Activated T-helper 9 cell treated with anti-CD3 and anti-CD28 coated beads, Interleukin-2, amount 50 U/mL, for 16 hours (primary cell): ENCODE measurements around the gene IL33.
"Not testable (repeated sequence)": the region's sequence is repeated elsewhere in the genome, so short reads cannot be mapped to it uniquely, and the experiment has no call there.

Experiments
- DNase-seq: peaks from one replicate; pipeline ENCODE4 v3.0.0-alpha.2; 2020; ENCODE audit warnings: low read depth

IL33 gene, protein sequence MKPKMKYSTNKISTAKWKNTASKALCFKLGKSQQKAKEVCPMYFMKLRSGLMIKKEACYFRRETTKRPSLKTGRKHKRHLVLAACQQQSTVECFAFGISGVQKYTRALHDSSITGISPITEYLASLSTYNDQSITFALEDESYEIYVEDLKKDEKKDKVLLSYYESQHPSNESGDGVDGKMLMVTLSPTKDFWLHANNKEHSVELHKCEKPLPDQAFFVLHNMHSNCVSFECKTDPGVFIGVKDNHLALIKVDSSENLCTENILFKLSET

DNA sequence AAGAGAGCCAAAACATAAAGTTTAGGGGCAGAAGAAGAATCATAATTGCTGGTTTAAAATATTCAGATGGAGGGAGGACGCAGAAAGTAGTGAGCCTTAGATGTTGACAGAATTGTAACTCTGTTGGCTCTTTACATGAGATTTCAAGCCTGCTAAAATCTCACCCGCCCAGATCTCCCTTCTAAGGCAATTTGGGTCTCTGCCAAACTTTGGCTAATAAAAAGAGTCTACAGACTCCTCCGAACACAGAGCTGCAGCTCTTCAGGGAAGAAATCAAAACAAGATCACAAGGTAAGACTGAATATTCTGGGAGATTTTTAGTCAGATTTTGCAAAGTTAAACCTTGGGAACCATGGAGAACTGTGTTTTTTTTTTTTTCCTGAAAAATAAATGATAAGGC lies at the start of gene IL33:
IL33 (plus strand) TSS at position 246 of the 400 bp plus-strand sequence. CDS start 25,888 bp downstream, outside the sequence.
- no peak for DNase-seq

- DNase-seq: no peak
Observed at GRCh38 chr9:6171667-6172066, 43.9 kb upstream of the IL33 start.

GRCh38 chr9:6173914-6174313 lies 41.7 kb upstream of the IL33 start:
- DNase-seq: no peak

GRCh38 chr9:6182549-6183226 lies 32.9 kb upstream of the IL33 start:
- DNase-seq: not testable (repeated sequence)

DNA sequence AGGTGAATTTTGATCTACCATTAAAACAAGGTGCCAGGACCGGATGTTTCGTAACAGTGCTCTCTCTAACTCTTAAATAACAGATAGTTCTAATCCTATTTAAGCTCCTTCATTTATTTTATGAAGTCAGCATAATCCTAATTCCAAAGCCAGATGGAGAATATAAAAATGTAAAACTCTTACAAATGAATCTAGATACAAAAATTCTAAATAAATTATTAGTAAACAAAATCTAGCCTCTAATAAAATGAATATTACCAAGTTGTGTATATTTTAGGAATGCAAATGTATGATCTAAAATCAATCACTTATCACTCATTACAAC lies 32.4 kb upstream of the IL33 start:
- no peak for DNase-seq

DNA sequence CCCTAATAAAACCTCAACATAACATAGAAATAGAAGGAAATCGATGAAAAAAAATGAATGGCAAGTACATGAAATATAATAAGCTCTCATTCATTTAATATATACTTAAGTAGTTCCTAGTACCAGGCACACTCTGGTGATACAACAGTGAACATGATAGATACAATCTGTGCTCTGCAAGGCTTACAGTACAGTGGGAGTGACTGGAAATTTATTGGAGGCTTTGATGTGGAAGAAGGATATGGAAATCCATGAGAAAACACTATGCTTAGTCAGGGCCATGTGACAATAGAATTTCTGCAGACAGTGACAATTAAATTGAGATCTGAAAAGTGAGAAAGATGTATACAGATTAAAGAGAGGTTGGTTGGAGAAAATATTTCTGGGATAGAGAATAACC lies 32.0 kb upstream of the IL33 start:
- no peak for DNase-seq

DNA sequence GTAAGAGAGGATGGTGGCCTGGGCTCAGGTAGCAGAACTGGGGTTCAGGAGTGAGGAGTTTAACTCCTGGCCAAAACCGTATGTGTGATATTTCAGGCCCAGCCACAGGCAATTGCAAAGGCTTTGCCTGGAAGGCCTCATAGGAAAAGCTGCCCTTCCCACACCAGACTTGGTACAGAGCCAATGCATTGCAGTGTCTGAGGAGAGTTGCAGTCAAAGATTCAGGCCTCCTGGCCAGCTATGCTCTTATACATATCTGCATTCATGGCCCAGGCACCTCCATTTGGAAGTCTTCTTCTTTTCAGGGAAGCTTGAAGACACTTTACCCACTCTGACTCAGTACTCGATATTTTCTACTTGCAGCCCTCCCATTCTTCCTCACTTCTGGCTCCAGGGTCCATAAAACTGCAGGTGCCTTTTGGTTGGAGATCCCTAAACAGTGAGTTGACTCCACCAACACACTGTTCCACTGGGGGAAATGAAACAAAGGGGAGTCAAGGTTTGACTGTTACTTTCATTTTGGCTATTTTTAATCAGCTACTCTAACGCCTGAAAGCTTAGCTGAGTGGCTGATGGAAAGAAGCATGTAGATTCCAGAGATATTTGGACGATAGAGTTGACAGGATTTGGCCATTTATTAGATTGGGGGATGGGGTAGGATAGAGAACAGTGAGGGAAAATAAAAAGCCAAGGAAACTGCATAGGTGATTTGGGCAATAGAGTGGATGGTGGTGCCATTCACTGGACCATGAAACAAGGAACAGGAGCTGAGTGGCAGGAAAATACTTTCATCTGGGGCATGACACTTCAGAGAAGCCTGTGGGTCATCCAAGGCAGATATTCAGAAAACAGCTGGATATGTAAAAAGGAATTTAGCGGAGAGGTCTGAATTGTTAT lies 30.6 kb upstream of the IL33 start:
- no peak for DNase-seq

DNA sequence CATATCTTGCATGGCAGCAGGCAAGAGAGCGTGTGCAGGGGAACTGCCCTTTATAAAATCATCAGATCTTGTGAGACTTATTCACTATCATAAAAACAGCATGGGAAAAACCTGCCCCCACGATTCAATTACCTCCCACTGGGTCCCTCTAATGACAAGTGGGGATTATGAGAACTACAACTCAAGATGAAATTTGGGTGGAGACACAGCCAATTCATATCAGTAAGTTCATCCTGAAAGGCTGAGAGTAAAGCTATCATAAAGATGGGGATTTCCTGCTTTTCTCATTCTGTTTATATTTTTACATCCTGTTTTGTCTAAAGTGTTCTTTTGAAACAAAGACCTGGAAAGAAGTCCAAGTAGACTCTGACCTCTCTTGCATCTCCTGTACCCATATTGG lies 28.9 kb upstream of the IL33 start:
- no peak for DNase-seq

DNA sequence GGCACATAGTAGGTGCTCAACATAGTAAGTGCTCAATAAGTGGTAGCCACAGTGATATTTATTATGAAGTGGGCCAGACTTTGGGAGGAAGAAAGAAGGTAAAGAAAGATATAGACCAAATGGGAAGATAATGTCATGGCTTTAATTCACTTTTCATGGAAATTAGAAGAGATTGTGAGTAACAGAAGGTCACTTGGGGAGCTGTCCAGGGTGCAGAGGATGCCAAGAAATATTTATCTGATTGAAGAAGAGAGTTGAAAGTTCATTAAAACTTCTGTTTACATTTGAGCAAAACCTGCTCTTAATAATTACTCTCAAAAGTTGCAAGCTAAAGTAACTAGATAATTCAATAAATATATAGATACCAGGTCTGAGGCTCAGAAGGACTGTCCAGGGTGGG lies 28.3 kb upstream of the IL33 start:
- no peak for DNase-seq

DNA sequence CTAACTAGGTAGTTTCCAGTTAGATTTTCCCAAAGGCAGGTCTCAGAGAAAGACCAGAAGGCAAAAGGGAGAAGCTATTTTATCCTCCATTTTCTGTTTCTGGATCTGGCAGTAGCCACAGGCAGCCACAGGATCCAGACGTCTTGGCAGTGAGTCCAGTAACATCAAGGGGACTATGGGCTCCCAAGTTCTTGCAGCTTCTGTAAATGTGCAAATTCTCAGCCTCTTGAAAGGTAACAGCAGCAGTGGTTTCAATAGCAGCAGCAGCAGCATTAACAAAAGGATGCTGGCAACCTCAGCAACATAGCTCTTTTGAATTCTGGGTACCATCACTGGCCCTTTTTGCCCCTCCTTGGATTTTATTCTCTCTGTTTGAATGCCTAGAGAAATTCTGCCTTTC lies 27.1 kb upstream of the IL33 start:
- no peak for DNase-seq

DNA sequence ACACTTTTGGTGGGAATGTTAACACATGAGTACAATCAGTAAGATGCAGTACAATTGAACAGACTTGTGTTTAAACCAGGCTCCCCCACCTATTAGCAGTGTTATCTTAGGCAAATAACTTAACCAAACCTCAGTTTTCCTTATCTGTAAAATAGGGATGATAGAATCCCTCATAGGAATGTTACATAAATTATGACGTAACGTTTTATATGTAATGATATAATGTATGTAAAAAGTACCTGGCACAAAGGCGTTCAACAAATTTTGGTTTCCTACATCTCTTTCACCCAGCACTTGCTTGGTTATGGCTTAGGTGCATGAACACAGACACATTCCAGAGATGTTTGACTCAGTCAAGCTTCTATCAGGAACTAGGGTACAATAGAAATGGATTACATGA lies 26.7 kb upstream of the IL33 start:
- no peak for DNase-seq

- no peak for DNase-seq
Observed at GRCh38 chr9:6194934-6195333, 20.7 kb upstream of the IL33 start.

GRCh38 chr9:6195714-6196360 lies 19.8 kb upstream of the IL33 start:
- DNase-seq: no peak

DNA sequence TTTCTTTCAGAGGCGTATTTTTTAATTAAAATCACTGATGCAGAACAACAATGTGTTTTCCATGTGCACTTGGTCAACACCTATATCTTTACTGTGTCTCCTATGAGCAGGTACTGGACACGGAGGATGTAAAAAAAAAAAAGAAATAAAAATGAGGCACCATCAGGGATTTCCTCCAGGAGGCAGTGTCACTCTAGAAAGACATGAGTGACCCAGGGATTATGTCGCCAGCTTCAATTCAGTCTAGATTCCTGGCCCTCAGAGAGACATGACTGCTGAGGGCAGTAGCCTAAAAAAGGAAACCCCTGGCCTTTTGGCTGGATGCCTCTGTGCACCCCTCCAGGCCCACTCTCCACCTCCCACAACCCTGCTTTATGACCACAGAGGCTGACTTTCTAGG lies 18.3 kb upstream of the IL33 start:
- no peak for DNase-seq

DNA sequence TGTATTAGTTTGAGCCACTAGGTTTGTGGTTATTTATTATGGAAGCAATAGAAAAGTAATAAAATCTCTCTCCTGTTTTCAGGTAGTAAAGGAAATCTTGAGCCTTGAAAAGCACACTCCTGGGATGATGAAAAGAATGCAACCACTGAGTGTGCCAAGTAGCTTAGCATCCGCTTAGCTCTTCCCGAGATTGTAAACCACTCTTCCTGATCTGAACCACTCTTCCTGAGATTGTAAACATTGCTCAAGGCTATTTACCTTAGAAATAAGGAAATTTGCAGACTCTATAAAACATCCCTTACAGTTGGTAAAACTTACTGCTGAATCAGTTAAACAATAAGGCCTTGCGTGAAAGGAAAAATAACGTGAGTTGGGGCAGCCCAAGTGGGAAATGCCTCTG lies 17.4 kb upstream of the IL33 start:
- no peak for DNase-seq

DNA sequence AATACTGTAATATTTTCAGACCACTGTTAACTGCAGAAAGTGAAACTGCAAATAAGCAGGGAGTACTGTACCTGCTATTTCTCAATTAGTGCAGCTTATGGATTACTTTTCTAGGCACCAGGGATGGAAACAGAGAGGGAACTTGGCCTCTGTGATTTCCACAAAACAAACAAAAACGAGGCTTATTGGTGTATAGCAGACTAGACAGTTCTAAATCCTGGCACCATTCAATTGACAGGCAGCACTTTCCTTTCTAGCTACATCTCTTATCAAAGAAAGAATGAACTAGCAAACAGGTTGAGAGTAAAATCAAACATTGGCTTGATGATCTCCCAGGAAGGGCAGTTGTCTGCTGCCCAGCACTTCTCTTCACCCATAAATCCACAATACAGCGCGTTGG lies 16.0 kb upstream of the IL33 start:
- no peak for DNase-seq

GRCh38 chr9:6200761-6201160 lies 14.8 kb upstream of the IL33 start:
- no peak for DNase-seq

GRCh38 chr9:6209966-6210365 lies 5.6 kb upstream of the IL33 start:
- DNase-seq: no peak

GRCh38 chr9:6212722-6213375 lies 2.8 kb upstream of the IL33 start:
- no peak for DNase-seq

- no peak for DNase-seq
Observed at GRCh38 chr9:6214434-6214833, 1.2 kb upstream of the IL33 start.

DNA sequence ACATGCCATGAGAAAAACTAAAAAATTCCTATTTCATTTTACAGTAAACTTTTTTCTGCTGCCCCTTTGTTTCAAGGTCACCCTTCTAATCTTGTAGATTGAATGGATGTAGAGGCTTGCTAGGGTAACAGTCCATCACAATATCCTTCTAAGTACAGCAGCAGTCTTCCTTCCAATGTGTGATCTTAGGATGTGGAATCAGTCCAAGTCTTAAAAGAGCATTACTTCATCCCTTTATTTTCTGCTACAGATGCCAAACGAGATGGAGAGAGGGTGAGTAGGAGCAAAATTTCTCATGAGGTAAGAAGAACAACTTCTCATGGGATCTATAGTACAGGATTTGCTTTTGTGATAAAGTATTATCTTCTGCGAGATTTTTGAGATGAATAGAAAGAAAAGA lies 704 bp upstream of the IL33 start:
- no peak for DNase-seq

DNA sequence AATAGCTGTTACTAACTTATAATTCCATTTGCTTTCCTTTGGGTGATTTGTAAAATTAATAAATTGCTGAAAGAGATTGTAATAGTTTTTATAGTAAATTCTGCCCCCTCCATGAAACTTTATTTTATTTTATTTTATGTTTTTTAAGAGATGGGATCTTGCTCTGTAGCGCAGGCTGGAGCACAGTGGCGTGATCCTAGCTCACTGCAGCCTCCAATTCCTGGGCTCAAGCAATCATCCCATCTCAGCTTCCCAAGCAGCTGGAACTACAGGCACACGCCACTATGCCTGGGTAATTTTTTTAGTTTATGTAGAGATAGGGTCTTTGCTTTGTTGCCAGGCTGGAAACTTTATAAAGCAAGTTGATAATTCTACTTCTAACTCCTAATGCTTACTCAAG lies 395 bp downstream of the IL33 start:
- no peak for DNase-seq
